ENCODE data around the gene CMIP. TPM values are rescaled to one million over a fixed set of nuclear protein-coding genes. Genes with fewer than 3 reads are reported as not detected.

The CMIP gene
- total RNA-seq, 2 experiments from 2014 or later, result 35.0 to 36.6 TPM

GRCh38 chr16:81754858-81755257 lies 310.2 kb downstream of the CMIP start:
- no peaks in the 10 kb centered on the region for H3K36me3 Mint-ChIP-seq
- H3K27ac Mint-ChIP-seq, result no peak overlapping the region
- no peak for DNase-seq
- CTCF ChIA-PET, result no interaction called here
- POLR2A ChIA-PET, result no interaction called here
- intact Hi-C loops (cut with micrococcal nuclease), result loop anchor here (5.0 kb wide), 1 partner anchor 117 kb away; no protein-coding TSS in a partner anchor
- H3K4me1 Mint-ChIP-seq (ENCODE audit: low read depth), result peaks cover 4% of the 10 kb centered on the region
- H3K9me3 Mint-ChIP-seq, result no peaks in the 10 kb centered on the region
- no peak overlapping the region for H3K4me3 Mint-ChIP-seq
- H3K27me3 Mint-ChIP-seq, result no peaks in the 10 kb centered on the region

- Mint-ChIP-seq H3K4me3 (no peak overlapping the region), H3K9me3 (no peaks in the 10 kb centered on the region), H3K27ac (no peak overlapping the region), H3K36me3 (no peaks in the 10 kb centered on the region), H3K4me1 (ENCODE audit: low read depth) (peaks cover 4% of the 10 kb centered on the region), H3K27me3 (no peaks in the 10 kb centered on the region)
- intact Hi-C loops (cut with micrococcal nuclease), result loop anchor here (5.0 kb wide), 1 partner anchor 116 kb away; no protein-coding TSS in a partner anchor
- no peak for DNase-seq
- CTCF ChIA-PET, result no interaction called here
- POLR2A ChIA-PET, result no interaction called here
These were observed 311.5 kb downstream of the CMIP start for GRCh38 chr16:81755915-81756614.

DNA sequence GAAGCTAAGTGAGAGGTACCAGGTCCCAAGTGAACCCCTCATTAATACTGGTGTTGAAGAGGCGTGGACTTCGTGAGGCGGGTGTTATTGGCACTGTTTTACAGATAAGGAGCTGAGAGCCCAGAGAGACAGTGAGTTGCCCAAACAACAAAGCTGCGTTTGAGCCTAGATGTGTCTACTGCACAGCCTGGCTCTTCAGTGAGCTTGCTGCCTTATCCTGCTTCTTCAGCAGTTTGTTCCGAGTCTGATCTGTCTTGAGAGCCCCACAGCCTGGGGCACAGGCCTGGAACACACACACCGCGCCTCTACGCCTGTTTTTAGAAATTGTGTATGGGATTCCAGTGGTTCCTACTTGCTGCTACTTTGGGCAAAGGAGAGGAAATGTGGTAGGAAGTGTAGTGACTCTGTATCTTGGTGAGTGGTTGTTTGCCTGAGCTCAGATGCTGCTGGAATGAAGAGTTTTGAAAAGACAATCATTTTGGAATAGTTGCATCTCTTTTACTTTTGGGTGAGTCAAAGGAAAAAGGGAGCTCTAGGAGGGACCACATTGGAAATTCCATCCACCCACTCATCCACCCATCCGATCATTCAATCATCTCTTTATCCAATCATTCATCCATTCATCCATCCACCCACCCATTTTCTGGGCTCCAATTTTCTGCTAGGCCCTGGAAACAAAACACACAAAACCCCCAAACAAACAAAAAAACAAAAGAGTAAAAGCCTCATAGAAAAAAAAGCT lies 312.2 kb downstream of the CMIP start:
- Mint-ChIP-seq H3K27me3 (no peaks in the 10 kb centered on the region), H3K4me1 (ENCODE audit: low read depth) (peaks cover 4% of the 10 kb centered on the region), H3K27ac (no peak overlapping the region), H3K9me3 (no peaks in the 10 kb centered on the region), H3K4me3 (no peak overlapping the region), H3K36me3 (no peaks in the 10 kb centered on the region)
- intact Hi-C loops (cut with micrococcal nuclease), result loop anchor here (5.0 kb wide), 1 partner anchor 116 kb away; no protein-coding TSS in a partner anchor
- no peak for DNase-seq
- ChIA-PET CTCF (no interaction called here), POLR2A (no interaction called here)

- no peak for DNase-seq
- intact Hi-C loops (cut with micrococcal nuclease), result loop anchor here (5.0 kb wide), 1 partner anchor 114 kb away; no protein-coding TSS in a partner anchor
- Mint-ChIP-seq H3K27ac (no peak overlapping the region), H3K4me1 (ENCODE audit: low read depth) (peaks cover 4% of the 10 kb centered on the region), H3K4me3 (no peak overlapping the region), H3K9me3 (no peaks in the 10 kb centered on the region), H3K36me3 (no peaks in the 10 kb centered on the region), H3K27me3 (no peaks in the 10 kb centered on the region)
- POLR2A ChIA-PET, result no interaction called here
- CTCF ChIA-PET, result no interaction called here
These were observed 313.8 kb downstream of the CMIP start for GRCh38 chr16:81758376-81758775.

Small RNA genes lying within 50 kb of the gene (microRNA-seq; reads per million reads assigned to microRNA genes)
- gene MIR6504 (ENCODE audit: borderline microRNAs expressed, borderline number of aligned reads, borderline replicate concordance), result not detected
- 2.0 reads per million for gene MIR7854 (ENCODE audit: borderline microRNAs expressed, borderline number of aligned reads, borderline replicate concordance)

Other genes starting within 250 kb of the CMIP start
- not detected for gene BCO1, start 206.1 kb upstream of the CMIP start, total RNA-seq
- 10 to 100 TPM; 13.6 to 14.5 TPM for gene GAN, start 129.8 kb upstream of the CMIP start, total RNA-seq